ENCODE measurements around the gene MFNG. TPM values are rescaled to one million over a fixed set of nuclear protein-coding genes. Genes with fewer than 3 reads are reported as not detected.

The MFNG gene
- total RNA-seq, 1 donor from 2014 or later = 0.54 TPM

DNA sequence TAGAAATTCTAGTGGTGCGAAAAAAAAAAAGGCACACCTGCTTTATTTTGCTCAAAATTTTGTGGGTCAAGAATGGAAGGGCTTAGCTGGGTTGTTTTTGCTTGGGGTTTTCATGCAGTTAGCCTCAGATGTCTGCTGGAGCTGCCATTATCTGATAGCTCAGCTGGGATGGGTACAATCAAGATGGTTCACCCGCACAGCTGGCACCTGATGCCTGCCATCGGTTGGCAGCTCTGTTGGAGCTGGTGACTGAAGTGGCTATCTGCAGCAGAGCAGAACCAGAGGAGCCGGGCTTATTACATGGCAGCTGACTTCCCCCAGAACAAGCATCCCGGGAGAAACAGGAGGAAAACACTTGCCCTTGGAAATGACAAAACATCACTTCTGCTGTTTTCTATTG is 46.8 kb downstream of the MFNG start:
- no peaks in the 10 kb centered on the region for H3K27me3 ChIP-seq (ENCODE audit: control insufficient read depth, insufficient read depth, low read length)
- TF ChIP-seq, protein P1, sequence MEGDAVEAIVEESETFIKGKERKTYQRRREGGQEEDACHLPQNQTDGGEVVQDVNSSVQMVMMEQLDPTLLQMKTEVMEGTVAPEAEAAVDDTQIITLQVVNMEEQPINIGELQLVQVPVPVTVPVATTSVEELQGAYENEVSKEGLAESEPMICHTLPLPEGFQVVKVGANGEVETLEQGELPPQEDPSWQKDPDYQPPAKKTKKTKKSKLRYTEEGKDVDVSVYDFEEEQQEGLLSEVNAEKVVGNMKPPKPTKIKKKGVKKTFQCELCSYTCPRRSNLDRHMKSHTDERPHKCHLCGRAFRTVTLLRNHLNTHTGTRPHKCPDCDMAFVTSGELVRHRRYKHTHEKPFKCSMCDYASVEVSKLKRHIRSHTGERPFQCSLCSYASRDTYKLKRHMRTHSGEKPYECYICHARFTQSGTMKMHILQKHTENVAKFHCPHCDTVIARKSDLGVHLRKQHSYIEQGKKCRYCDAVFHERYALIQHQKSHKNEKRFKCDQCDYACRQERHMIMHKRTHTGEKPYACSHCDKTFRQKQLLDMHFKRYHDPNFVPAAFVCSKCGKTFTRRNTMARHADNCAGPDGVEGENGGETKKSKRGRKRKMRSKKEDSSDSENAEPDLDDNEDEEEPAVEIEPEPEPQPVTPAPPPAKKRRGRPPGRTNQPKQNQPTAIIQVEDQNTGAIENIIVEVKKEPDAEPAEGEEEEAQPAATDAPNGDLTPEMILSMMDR (IDR thresholded peaks at IDR 0.05; ENCODE audit: insufficient read depth, low read length, poor library complexity, severe bottlenecking) = no peak

DNA sequence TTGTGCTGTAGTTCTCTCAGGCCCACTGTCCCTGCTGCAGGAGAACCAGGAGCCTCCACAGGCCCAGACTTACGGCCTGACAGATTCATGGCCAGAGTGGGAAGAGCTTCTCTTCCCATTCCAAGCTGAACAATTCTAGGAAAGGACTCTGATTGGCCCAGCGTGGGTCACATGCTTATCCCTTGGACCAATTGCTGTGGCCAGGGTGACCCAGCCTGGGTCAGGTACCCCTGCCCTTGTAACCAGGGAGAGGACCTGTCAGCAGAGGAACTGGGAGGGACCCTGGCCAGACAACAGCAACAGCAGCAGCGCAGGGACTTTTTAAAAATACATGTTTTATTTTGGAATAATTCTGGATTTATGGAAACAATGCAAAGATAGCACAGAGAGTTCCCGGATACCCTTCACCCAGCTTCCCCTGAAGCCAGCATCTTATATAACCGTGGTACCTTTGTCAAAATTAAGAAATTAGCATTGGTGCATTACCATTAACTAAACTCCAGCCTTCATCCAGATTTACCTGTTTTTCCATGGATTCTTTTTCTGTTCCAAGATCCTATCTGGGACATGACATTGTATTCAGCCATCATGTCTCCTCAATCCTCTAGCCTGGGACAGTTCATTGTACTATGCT is 50.1 kb downstream of the MFNG start:
- no peak for DNase-seq (ENCODE audit: low read depth)
- TF ChIP-seq, protein P1 (IDR thresholded peaks at IDR 0.05; ENCODE audit: insufficient read depth, low read length, poor library complexity, severe bottlenecking) = no peak

More for the DNA sequence above, 46.8 kb downstream of the MFNG start:
- H3K4me3 ChIP-seq (ENCODE audit: low read depth, low read length) = no peak overlapping the region
- H3K36me3 ChIP-seq (ENCODE audit: control insufficient read depth, insufficient read depth, low read length) = no peaks in the 10 kb centered on the region
- no peak for DNase-seq (ENCODE audit: low read depth)

DNA sequence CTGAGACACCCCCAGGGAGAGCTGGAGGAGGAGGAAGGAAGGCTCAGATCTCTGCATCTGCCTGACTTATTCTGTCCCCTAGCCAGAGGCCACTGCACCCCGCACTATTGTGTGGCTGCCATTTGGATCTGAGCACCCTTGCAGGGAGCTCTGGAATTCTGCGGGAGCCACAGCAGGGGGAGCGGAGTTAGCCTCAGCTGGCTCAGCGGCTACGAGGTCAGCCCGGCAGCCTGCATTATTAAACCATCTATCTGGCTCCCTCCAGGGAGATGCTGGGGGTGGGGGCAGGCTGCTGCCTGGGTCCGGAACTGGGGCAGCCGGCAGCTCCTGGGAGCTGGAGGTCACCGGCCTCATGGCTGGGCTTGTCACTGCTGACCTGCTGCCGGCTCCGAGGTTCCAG is 52.4 kb downstream of the MFNG start:
- TF ChIP-seq, protein P1 (IDR thresholded peaks at IDR 0.05; ENCODE audit: insufficient read depth, low read length, poor library complexity, severe bottlenecking) = no peak
- no peak for DNase-seq (ENCODE audit: low read depth)
- no peak overlapping the region for H3K4me3 ChIP-seq (ENCODE audit: low read depth, low read length)
- H3K27me3 ChIP-seq (ENCODE audit: control insufficient read depth, insufficient read depth, low read length) = no peaks in the 10 kb centered on the region
- H3K36me3 ChIP-seq (ENCODE audit: control insufficient read depth, insufficient read depth, low read length) = no peaks in the 10 kb centered on the region

More for the DNA sequence above, 50.1 kb downstream of the MFNG start:
- H3K36me3 ChIP-seq (ENCODE audit: control insufficient read depth, insufficient read depth, low read length) = no peaks in the 10 kb centered on the region
- H3K4me3 ChIP-seq (ENCODE audit: low read depth, low read length) = no peak overlapping the region
- no peaks in the 10 kb centered on the region for H3K27me3 ChIP-seq (ENCODE audit: control insufficient read depth, insufficient read depth, low read length)

DNA sequence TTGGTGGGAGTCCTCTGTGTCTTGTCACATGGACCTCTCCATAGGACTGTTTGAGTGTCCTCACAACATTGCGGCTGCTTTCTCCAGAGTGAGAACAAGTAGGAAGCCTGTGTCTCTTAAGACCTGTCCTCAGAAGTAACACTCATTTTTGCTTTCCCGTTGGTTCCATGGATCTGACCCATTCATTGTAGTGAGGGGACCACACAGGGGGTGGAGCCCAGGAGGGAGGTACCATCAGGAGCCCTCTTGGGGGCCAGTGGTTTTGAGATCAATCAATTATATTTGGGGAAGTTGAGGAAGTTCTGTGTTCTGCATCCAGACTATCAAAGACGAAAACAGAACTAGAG is 53.5 kb downstream of the MFNG start:
- Histone ChIP-seq H3K4me3 (ENCODE audit: low read depth, low read length) (no peak overlapping the region), H3K36me3 (ENCODE audit: control insufficient read depth, insufficient read depth, low read length) (no peaks in the 10 kb centered on the region), H3K27me3 (ENCODE audit: control insufficient read depth, insufficient read depth, low read length) (no peaks in the 10 kb centered on the region)
- DNase-seq (ENCODE audit: low read depth) = no peak
- TF ChIP-seq, protein P1 (IDR thresholded peaks at IDR 0.05; ENCODE audit: insufficient read depth, low read length, poor library complexity, severe bottlenecking) = no peak

DNA sequence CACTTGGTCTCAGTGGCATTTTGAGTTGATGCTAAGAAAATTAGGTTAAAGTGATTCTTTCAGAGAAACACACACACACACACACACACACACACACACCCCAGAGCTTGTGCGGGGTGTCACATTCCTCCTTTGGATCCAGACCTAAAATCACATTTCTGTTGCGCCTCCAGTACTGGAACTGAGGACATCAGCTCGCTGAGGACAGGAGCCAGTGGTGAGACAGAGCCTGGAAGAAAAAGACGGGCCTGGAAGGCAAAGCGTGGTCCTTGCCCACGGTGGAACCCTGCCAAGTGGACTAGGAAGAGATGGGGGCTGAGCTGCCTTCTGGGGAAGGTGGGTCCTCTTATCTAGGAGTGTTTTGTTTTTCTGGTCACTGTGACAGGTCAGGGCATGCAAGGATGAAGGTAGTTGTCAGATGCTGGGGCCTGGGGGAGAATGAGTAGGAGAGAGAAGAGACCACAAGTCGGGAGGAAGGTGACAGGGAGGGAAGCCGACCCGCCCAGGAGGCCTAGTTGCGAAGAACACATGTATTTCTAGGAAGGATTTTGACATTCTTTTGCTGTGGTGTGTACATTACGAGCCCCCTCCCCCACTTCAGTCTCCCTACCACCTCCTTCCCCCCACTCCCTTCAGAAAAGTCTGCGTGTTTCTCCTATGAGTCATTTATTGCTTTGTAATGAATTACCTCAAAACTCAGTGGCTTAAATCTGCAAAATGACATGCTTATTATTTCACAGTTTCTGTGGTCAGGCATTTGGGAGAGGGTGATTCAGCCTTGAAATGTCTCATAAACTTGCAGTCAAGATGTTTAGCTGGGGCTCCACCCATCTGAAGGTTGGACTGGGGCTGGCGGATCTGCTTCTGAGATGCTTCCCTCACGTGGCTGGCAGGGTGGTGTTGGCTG is 54.1 kb downstream of the MFNG start:
- H3K27me3 ChIP-seq (ENCODE audit: control insufficient read depth, insufficient read depth, low read length) = no peaks in the 10 kb centered on the region
- TF ChIP-seq, protein P1 (IDR thresholded peaks at IDR 0.05; ENCODE audit: insufficient read depth, low read length, poor library complexity, severe bottlenecking) = no peak
- no peaks in the 10 kb centered on the region for H3K36me3 ChIP-seq (ENCODE audit: control insufficient read depth, insufficient read depth, low read length)
- no peak overlapping the region for H3K4me3 ChIP-seq (ENCODE audit: low read depth, low read length)
- peak; percentile 97 for DNase-seq (ENCODE audit: low read depth)

All from kidney epithelial cell (primary cell).